Osteoblast (primary cell): ENCODE results near the gene DSG3. TPM values are rescaled to one million over a fixed set of nuclear protein-coding genes. Genes with fewer than 3 reads are reported as not detected.
"Not testable (repeated sequence)": the region's sequence is repeated elsewhere in the genome, so short reads cannot be mapped to it uniquely, and the experiment has no call there.

Source experiments
- DNase-seq: peaks from one replicate; pipeline ENCODE4 v3.0.0; 2011; ENCODE audit warnings: low spot score, mixed read lengths; ENCODE audit not compliant: insufficient read length; ENCODE audit errors: missing footprints
- H2AFZ ChIP-seq: 2 replicates; pipeline ENCODE4 v1.6.0; 2011; ENCODE audit warnings: mild to moderate bottlenecking, low read length
- H3K27ac ChIP-seq: 2 replicates; pipeline ENCODE4 v1.5.1; 2011; ENCODE audit warnings: mild to moderate bottlenecking, low read depth, low read length, moderate library complexity
- H3K27me3 ChIP-seq: 2 replicates; pipeline ENCODE4 v1.6.0; 2012; ENCODE audit warnings: mild to moderate bottlenecking, control low read depth, inconsistent platforms, low read length, moderate library complexity; ENCODE audit not compliant: insufficient read depth
- H3K36me3 ChIP-seq: 2 replicates; pipeline ENCODE4 v1.5.1; 2011; ENCODE audit warnings: mild to moderate bottlenecking, low read length, control low read depth, moderate library complexity; ENCODE audit not compliant: insufficient read depth
- H3K4me1 ChIP-seq: 2 replicates; pipeline ENCODE4 v1.5.1; 2011; ENCODE audit warnings: mild to moderate bottlenecking, low read length, control low read depth, moderate library complexity; ENCODE audit not compliant: insufficient read depth
- H3K4me2 ChIP-seq: 2 replicates; pipeline ENCODE4 v1.6.0; 2011; ENCODE audit warnings: mild to moderate bottlenecking, low read length; ENCODE audit not compliant: insufficient read depth
- H3K4me3 ChIP-seq: fragments of 200-600 bp; sonication (generic); 3 replicates; pipeline ENCODE4 v1.5.1; 2012; ENCODE audit warnings: mild to moderate bottlenecking, low read length, inconsistent platforms; ENCODE audit not compliant: insufficient read depth
- H3K79me2 ChIP-seq: 2 replicates; pipeline ENCODE4 v1.6.0; 2012; ENCODE audit warnings: mild to moderate bottlenecking, low read length, control low read depth, inconsistent platforms; ENCODE audit not compliant: insufficient read depth
- H3K9me3 ChIP-seq: 2 replicates; pipeline ENCODE4 v1.5.1; 2011; ENCODE audit warnings: low read depth, low read length, control low read depth
- H4K20me1 ChIP-seq: 2 replicates; pipeline ENCODE4 v1.6.0; 2012; ENCODE audit warnings: mild to moderate bottlenecking, low read length, control low read depth; ENCODE audit not compliant: insufficient read depth
- CTCF ChIP-seq: IDR thresholded peaks from 2 replicates; pipeline ENCODE4 v1.5.1; 2011; ENCODE audit warnings: mild to moderate bottlenecking, low read depth, low read length, moderate library complexity; ENCODE audit errors: extremely low read depth
- total RNA-seq: library from RNA; depleted of rRNA; stranded (reverse); fragments of >200 nt; gene quantifications from 2 replicates; pipeline ENCODE4 v1.2.3, GENCODE V29; 2012

The DSG3 gene
- total RNA-seq, 1 donor: 1.4 TPM

- Histone ChIP-seq H4K20me1 (no peaks in the 10 kb centered on the region), H3K4me3 (no peak overlapping the region), H3K4me1 (no peaks in the 10 kb centered on the region), H3K36me3 (no peaks in the 10 kb centered on the region), H2AFZ (no peak overlapping the region), H3K79me2 (no peaks in the 10 kb centered on the region), H3K9me3 (no peaks in the 10 kb centered on the region), H3K4me2 (no peak overlapping the region), H3K27me3 (no peaks in the 10 kb centered on the region), H3K27ac (no peak overlapping the region)
- no peak for DNase-seq
- TF ChIP-seq CTCF: peak; percentile 48
Measured at GRCh38 chr18:31506024-31506742, 58.6 kb downstream of the DSG3 start.

GRCh38 chr18:31507124-31507523 is 59.6 kb downstream of the DSG3 start:
- H3K36me3 ChIP-seq, H3K4me3 ChIP-seq, H3K9me3 ChIP-seq, H2AFZ ChIP-seq, H3K4me1 ChIP-seq, DNase-seq, H4K20me1 ChIP-seq, H3K27me3 ChIP-seq, H3K4me2 ChIP-seq, H3K27ac ChIP-seq, H3K79me2 ChIP-seq: not testable (repeated sequence)

- Histone ChIP-seq H3K4me2 (no peak overlapping the region), H3K9me3 (no peaks in the 10 kb centered on the region), H3K27me3 (no peaks in the 10 kb centered on the region), H3K79me2 (no peaks in the 10 kb centered on the region), H3K27ac (no peak overlapping the region), H4K20me1 (no peaks in the 10 kb centered on the region), H3K4me3 (no peak overlapping the region), H2AFZ (no peak overlapping the region), H3K36me3 (no peaks in the 10 kb centered on the region), H3K4me1 (peaks cover 7% of the 10 kb centered on the region)
- peak; percentile 52 for DNase-seq
- TF ChIP-seq CTCF: no peak
Measured at GRCh38 chr18:31508781-31509180, 61.2 kb downstream of the DSG3 start.

- H3K9me3 ChIP-seq: no peaks in the 10 kb centered on the region
- peaks cover 8% of the 10 kb centered on the region for H3K4me1 ChIP-seq
- H3K4me2 ChIP-seq: no peak overlapping the region
- H2AFZ ChIP-seq: no peak overlapping the region
- DNase-seq: no peak
- no peak overlapping the region for H3K27ac ChIP-seq
- no peak overlapping the region for H3K4me3 ChIP-seq
- no peaks in the 10 kb centered on the region for H3K79me2 ChIP-seq
- no peaks in the 10 kb centered on the region for H3K36me3 ChIP-seq
- no peaks in the 10 kb centered on the region for H3K27me3 ChIP-seq
- H4K20me1 ChIP-seq: no peaks in the 10 kb centered on the region
- no peak for TF ChIP-seq CTCF
Measured at GRCh38 chr18:31509571-31509970, 62.0 kb downstream of the DSG3 start.
